HG02840 (cell line): Measurements from ENCODE around the gene MOB3C.

Experiments
- ATAC-seq: cut with Tn5 transposase; IDR thresholded peaks from one replicate; pipeline ENCODE4 v1.9.1; 2021; ENCODE audit warnings: mild to moderate bottlenecking, moderate library complexity, moderate number of reproducible peaks; ENCODE audit not compliant: unreplicated experiment, low FRiP score

The MOB3C gene

DNA sequence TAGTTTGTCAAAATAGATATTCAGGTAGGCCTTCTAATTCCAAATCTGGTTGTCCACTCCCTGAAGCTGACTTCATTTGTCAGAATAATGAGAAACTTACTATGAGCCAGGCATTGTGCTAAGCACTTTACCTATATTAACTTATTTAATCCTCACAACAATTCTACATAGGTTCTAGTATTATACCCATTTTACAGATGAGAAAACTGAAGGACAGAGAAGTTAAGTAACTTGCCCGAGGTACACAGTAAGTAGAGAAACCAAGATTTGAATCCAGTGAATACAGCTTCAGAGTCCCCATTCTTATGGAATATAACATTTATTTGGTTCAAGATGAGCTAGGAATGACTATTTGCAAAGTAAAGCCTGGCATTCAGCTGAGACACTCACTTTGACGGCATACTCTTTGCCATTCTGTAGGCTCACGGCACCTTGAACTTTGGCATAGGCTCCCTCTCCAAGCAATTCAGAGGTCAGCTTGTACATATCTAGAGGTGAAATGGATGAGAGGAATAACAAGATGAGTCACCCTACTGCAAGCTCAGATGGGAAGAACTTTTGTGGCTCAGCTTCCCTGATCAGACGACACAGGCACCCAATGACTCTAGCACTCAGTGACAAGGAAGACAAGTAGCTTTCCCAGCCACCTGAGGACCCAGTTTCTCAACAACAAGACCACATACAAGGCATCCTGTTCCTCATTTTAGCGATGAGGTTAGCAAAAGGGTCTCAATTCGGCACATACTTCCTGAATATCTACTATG lies 36.3 kb downstream of the MOB3C start:
- ATAC-seq = no peak

DNA sequence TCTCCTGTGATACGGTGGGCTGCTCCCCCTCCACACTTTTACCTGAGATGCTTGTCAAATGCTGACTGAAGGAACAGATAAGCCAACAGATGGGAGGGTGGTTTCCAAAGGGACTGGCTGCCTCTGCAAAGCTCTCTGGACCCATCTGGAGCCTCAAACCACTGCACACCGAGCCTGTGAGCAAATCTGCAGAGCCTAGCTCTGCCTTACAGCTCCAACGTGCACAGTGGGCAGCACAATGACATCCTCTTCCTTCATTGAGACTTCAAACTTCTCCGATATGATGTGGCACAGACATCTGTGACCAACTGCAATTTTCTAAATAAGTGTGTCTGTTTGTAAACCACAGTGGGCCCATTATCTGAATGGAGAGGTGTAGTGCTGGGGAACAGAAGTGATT lies 38.9 kb downstream of the MOB3C start:
- ATAC-seq = no peak

- ATAC-seq = no peak
Observed at GRCh38 chr1:46576596-46576995, 40.0 kb downstream of the MOB3C start.

GRCh38 chr1:46575778-46576177 lies 40.8 kb downstream of the MOB3C start:
- ATAC-seq = no peak

GRCh38 chr1:46575300-46575699 lies 41.3 kb downstream of the MOB3C start:
- ATAC-seq = no peak

- ATAC-seq = no peak
Observed at GRCh38 chr1:46571691-46572225, 44.9 kb downstream of the MOB3C start.

DNA sequence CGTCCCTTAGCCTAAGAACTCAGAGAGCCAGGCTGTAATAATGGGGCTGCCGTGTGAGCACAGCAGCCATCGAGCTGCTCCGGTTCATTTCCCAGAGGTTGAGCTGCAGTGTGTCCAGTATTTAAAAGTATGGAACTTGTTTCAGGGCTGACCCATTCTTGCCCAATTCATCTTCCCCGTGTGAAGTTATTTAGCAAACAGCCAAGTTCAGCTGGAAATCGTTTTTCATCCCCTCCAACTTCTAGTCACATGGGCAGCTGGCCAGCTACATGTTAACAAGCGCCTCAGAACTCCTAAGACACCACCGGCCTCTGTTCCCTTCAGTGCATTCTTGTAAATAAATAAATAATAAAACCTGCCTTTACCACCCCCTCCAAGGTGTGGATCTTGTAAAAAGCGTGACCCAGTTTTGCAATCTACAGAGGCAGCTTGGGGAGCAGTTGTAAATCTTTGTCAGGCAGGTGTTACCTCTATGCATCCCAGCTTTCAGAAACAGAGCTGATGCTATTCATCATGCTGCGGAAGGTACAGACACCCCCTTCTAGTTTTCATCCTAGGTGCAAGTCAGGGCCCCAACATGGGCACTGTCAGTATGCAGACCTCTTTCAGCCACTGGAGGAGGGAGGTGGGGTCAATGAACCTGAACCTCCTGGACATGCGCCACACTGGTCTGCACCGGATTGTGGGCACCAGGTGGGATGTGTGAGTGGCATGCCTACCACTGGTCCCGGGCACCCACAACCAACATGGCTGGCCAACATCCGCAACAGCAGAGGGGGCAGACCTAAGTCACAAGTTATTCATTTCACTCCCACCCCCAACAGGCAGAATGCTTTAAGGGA lies 46.5 kb downstream of the MOB3C start:
- ATAC-seq = no peak

DNA sequence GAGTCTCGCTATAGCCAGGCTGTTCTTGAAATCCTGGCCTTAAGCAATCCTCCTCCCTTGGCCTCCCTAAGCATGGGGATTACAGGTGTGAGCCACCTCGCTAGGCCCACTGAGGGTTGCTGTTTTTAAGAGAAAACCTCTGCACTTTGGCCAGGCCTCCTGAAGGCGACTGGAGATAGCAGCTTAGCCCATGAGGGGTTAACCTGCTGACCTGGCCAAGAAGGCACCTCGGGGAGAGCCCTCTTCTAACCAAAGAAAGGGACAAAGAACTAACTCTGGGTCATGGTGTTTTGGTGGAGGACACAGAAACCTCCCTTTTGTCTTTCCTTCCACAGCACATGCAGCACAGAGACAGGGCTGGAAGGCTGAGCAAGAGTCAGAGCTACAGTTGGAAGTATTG lies 47.5 kb downstream of the MOB3C start:
- ATAC-seq = no peak

DNA sequence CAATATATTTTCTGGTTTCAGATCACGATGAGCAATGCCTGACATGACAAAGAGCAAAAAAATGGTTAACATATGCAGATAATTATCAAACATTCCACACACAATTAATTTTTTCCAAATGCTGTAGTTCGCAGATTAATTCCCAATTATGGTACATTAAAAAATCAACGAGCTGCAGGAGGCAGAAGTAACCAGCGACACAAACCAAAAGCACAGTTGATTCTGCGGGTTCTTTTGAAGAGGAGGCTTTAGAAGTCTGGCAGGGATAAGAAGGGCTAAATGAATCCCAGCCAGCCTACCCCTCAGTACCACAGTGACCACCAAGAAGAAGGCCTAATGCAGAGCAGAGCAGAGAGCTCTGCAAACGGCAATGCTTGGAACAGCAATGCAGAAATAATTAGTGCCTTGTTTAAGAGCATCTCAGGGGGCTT lies 48.1 kb downstream of the MOB3C start:
- ATAC-seq = no peak

GRCh38 chr1:46563341-46563740 lies 53.3 kb downstream of the MOB3C start:
- ATAC-seq = no peak

- no peak for ATAC-seq
Observed at GRCh38 chr1:46562498-46562897, 54.1 kb downstream of the MOB3C start.

- ATAC-seq = no peak
Observed at GRCh38 chr1:46558966-46559365, 57.6 kb downstream of the MOB3C start.

- ATAC-seq = no peak
Observed at GRCh38 chr1:46558141-46558963, 58.3 kb downstream of the MOB3C start.
